Retinal pigment epithelial cell (primary cell): ENCODE results near the gene SEC11C.

Source experiments
- DNase-seq: peaks from one replicate; pipeline ENCODE4 v3.0.0-alpha.2; 2010; ENCODE audit warnings: low read depth
- H3K4me3 ChIP-seq: 2 replicates; pipeline ENCODE4 v1.5.1; 2011; ENCODE audit warnings: mild to moderate bottlenecking, low read length, control low read depth, moderate library complexity
- CTCF ChIP-seq: conservative IDR thresholded peaks from 2 replicates; pipeline ENCODE4 v1.5.1; 2011; ENCODE audit warnings: low read depth, low read length, control low read depth, inconsistent platforms

Gene SEC11C

GRCh38 chr18:59109375-59109774 is 30.3 kb upstream of the SEC11C start:
- H3K4me3 ChIP-seq = no peak overlapping the region
- DNase-seq = no peak
- TF ChIP-seq CTCF = no peak

GRCh38 chr18:59114160-59114559 is 25.5 kb upstream of the SEC11C start:
- DNase-seq = no peak
- H3K4me3 ChIP-seq = no peak overlapping the region
- TF ChIP-seq CTCF = no peak

DNA sequence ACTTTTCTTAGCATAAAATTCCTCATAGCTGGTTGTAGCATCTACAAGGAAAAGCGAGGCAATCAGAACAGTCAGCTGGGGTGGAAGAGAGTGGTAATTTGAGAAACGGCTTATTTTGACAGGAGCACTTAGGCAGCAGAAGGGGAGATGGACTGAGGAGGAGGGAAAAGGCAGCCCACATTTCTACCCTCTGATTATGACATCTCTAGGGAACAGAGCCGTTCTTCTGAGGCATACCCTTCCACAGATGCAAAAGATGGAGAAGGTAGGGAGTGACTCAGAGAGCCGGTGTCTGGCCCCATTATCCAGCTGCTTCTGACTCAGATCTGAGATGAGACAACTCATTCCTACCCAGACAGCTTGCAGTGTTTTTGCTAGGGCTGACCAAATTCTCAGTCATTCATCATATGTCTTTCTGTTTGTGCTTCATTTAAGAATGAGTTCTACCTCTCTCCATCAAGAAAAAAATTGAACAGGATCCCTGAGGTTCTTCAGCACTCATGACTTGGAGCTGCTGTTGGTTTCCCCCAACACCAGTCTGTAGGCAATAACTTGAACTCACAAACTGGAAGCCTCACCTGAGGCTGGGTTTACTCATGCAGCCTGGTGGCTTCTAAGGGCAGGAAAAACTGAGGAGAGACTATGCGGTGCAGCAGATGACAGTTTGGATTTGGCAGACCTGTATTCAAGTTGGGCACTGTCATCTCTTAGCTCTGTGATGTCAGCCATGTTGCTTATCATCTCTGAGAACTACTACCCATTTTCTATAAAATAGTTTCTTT is 15.9 kb upstream of the SEC11C start:
- no peak for TF ChIP-seq CTCF
- no peak overlapping the region for H3K4me3 ChIP-seq

DNA sequence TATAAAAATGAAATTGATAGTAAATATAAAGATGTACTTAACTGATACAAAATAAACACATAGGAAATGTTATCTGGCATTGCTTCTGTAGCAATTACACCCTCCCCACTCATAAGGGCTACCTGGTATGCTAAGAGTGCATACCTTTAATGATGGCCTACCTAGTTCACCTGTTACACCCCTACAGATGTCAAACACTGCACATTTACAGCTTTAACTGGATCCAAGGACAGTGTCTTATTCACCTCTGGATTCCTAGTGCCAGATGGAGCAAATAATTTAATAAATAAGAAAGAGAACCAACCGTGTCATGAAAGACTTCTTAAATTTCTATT is 15.3 kb upstream of the SEC11C start:
- H3K4me3 ChIP-seq = no peak overlapping the region
- TF ChIP-seq CTCF = no peak
- DNase-seq = no peak

More for the DNA sequence above, 15.9 kb upstream of the SEC11C start:
- peak; percentile 24 for DNase-seq

GRCh38 chr18:59127047-59127446 is 12.6 kb upstream of the SEC11C start:
- no peak for DNase-seq
- H3K4me3 ChIP-seq = no peak overlapping the region
- TF ChIP-seq CTCF = no peak

DNA sequence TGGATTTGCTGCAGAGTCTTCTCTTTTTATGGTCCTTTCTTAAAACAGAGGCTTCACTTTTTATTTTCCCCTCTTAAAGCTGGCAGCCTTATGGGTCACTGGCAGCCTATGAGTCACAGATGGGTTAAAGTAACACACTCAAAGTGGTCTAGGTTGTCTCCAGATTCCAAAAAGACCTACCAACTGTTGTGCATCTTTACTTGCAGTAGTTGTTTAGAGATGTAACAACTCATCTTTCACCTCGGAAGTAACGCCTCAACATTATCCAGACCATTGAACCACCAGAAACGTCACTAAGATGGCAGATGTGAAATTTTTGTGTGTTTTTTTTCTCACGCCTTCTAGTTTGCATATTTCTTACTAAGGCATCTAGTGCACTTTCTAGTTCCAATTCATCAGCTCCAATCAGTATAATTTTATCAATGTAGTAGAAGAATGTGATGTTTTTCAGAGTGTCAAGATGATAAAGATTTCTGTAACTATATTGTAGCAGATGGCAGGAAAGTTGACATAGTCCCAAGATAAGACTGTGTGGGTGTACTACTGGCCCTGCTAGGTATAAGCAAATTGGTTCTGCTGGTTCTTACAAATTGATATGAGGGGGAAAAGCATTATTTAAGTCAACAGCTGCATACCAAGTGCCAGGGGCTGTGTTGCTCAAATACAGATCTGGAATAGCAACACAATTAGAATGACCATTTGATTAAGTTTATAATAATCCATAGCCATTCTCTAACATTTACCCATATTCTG is 9.6 kb upstream of the SEC11C start:
- DNase-seq = no peak

More for the DNA sequence above, 9.6 kb upstream of the SEC11C start:
- TF ChIP-seq CTCF = no peak
- H3K4me3 ChIP-seq = no peak overlapping the region
